ENCODE measurements around the gene GNG13.
A peak's percentile ranks its signal among the peaks of the same experiment; 100 is the strongest.

The GNG13 gene

DNA sequence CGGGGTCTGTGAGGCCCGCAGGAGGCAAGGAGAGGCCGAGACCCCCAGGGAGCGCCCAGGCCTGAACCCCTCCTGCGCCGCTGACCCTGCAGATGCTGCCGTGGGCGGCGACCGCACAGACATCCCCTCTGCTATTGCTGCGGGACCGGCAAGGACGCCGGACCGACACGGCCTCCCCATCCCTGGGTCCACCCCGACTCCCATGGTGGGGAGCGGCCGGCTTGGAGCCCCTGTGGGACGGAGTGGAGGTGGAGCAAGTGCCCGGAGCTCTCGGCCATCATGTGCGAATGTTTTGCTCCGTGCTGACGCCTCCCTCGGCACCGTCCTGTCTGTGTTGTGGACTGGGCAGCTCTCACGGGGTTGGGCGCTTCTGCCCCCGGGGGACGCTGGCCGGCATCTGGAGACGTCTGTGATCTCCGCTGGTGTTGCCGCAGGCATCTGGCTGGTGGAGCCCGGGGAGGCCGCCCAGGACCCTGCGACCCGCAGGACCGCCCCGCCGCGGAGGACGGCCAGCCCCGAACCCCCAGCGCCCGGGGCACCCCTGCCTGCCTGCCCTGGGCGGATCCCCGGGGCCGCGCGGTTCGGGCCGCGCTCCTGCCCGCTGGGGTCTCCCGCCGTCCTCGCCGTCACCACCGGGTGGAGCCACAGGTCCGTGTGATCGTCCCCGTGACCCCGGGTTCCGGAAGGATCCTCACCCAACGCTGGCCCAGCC, 12.8 kb upstream of the GNG13 start:
- DNase-seq = no peak

DNA sequence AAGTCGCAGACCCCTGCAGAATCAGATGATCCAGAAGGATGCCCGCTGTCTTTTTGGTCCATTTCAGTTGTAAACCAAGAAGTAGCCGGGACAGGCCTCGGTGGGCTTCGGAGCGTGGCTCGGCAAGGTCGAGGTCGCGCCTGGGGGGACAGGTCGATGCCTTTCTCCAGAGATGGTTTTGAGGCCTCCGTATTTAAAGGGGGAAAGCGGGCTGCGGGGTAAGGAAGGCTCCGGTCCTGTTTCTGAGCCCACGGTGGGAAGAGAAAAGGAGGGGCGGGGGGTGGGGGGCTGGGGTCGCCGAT, 7.5 kb upstream of the GNG13 start:
- DNase-seq = no peak

DNA sequence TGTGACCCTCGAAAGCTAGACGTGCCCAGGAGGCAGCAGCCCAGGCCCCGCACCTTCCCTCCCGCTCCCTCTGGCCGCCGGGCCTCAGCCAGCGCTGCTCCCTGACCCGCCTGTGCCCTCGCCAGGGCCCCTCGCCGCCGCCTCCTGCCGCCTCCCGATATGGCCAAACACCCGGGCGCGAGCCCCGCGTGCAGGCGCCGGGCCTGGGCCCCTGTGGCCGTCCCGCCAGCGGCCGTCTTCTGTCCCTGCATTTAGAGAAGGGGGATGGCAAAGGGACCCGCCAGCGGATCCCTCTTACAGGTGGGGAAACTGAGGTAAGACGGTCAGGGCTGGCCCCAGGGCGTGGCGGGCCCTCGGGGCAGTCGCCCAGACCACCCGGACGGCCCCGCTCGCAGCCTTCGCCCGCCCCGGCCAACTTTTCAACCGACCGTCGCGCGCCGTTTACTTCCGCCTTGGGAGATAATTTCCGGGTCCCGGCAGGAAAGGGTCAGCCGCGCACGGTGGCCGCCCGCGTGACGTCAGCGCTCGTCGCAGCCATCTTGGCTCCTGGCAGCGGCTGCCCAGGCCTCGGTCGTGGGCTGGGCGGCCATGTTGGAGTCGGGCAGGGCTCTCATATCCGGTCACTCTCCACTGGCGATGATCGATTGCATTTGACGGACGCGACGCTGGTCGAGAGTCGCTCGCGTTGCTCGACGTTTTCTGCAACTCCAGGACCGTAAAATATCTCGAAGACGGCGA, 7.0 kb upstream of the GNG13 start:
- peak; percentile 86 for DNase-seq

DNA sequence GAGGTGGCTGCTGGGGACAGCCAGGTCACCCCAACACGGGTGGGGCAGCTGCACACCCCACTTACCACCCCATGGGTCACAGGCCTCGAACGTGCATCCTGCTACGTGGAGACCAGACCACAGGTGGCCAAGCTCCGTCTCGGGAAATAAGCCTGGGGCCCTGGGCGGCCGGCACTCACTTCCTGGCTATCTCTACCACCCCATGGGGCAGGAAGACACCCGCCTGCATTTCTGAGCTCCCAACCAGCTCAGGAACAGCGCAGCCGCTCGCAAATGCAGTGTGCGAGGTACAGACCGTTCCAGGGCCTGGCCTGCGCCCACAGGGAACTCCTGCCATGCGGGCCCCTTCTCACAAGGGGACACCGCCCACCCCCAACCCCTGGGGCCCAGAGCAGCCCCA, 4.9 kb upstream of the GNG13 start:
- no peak for DNase-seq

DNA sequence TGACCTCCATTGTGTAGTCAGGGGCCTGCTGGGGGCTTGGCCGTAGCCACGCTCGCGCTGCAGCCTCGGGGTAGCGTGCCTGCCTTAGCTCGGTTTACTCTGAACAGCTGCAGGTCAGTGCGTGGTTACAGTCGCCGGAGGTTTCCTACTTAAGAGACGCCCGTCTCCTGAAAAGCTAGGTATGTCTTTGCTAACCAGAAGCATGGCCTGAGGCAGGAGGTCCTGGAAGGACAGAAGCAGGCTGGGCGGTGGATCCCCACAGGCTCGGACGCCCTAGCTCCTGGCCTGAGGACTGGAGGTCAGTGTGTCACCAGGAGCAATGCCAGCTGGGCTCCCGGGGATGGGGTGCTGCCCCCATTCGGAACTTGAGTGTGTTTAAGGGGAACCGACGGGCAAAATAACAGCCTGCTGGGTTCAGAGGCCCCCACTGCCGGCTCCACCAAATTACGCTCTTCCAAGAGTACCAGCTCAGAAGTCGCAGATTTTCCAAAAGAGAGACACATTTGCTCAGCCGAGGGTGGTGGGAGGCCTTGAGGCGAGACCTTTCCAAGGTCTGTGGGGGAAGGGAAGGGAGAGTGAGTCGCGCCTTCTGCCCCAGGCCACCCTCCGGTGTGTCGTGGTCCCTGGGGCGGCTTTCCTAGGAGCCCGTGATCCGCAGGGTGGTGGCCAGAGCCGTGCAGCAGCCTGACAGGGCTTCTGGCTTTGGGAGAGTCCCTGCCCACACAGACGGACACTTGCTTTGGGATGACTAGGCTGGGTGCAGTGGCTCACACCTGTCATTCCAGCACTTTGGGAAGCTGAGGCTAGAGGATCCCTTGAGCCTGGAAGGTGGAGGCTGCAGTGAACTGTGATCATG, 3.9 kb upstream of the GNG13 start:
- DNase-seq = no peak

DNA sequence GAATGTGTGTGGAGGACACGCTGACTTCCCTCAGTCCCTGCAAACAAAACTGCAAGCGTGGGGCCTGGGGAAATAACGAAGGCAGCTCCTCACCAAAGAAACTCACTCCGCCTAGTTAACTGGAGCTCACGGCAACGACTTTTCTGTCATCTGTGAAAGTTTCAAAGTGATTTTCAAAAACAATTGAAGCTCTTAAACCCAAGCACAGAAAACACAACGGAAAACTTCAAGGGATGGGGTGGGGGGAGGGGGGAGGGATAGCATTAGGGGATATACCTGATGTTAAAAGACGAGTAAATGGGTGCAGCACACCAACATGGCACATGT, 3.2 kb upstream of the GNG13 start:
- DNase-seq = no peak

DNA sequence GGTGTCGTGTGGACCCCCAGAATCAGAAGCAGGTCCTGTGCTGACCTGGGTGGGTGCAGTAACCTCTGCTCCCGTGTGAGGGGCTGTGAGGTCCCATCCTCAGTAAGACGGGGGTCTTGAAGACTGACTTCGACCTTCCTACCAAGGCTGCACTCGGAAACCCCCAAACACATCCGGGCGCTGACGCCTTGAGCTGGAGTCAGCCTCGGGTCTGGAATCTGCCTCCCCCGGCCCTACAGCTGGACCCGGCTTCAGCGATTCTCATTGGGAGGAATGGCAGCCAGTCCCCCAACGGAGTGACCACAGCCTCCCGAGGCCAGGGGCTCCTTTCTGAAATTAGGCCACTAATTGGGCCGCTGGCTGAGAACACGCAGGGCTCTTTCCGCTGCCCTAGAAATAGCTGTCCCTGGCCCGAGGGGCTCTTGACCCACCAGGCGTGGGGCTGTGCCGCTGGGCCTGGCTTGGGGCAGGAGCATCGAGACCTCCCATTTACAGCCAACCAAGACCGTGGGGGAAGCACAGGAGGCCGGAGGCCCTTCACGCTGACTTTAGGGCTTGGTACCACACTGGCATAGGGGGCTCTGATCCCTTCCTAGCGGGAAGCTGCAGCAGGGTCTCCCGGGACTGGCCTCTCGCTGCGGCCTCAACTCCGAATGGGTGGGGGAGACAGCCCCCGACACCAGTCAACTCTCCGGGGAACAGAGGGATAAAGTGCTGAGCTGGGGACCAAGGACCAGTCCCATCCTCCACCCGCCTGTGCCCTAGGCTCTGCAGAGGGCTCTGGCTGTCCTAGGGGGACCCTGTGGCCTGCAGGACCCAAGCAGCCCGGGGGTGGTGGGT, 2.6 kb upstream of the GNG13 start:
- no peak for DNase-seq

DNA sequence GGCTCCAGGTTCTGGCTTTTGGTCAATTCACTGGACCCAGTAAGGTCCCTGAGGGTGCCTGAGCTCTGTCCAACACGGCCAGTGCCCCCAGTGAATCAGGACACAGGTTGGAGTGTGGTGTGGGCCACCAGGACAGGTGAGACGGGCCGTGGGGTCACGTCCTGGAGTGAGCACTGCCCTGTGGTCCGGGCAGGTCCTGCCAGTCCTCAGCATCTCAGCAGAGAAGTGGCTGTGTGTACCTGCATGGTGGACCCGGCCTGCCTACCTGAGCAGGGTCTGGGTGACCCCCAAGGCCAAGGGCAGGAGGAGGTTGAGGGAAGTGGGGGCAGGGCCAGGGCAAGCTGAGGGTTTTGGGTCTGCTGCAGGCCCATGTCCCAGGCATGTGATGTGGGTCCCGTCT, 1.9 kb upstream of the GNG13 start:
- no peak for DNase-seq

DNA sequence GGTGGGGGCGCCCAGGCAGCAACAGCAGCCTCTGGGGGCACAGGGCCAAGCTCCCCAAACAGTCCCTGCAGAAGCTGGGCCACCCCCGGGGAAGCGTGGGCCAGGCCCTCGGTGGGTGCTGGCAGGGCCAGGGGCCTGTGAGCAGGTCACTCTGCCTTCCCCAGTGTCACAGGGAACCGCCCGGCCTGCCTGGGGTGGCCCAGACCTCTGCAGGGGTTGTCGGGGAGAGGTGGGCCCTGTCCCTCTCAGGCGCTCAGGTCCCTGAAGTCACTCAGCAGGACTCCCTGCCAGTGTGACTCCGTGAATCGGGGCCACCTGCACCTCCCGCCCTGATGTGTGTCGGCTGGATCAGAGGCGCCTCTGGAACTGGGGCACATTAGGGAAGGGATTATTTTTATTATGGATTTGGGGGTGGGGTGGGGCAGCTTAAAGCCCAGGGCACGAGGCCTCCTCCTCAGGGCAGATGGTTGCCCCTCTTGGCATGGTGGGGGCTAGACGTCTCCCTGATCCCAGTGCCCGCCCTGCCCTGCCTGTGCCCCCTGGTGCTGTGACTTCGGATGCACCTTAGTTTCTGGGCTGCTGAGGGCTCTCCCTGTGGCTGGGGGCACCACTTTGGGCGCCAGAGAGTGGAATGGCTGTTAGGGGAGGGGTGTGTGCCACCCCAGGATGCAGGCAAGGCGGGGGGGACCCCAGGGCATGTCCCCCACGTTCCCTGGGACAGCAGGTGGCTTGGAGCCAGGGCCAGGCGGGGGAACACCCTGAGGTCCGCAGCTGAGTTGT, 1.2 kb upstream of the GNG13 start:
- no peak for DNase-seq

DNA sequence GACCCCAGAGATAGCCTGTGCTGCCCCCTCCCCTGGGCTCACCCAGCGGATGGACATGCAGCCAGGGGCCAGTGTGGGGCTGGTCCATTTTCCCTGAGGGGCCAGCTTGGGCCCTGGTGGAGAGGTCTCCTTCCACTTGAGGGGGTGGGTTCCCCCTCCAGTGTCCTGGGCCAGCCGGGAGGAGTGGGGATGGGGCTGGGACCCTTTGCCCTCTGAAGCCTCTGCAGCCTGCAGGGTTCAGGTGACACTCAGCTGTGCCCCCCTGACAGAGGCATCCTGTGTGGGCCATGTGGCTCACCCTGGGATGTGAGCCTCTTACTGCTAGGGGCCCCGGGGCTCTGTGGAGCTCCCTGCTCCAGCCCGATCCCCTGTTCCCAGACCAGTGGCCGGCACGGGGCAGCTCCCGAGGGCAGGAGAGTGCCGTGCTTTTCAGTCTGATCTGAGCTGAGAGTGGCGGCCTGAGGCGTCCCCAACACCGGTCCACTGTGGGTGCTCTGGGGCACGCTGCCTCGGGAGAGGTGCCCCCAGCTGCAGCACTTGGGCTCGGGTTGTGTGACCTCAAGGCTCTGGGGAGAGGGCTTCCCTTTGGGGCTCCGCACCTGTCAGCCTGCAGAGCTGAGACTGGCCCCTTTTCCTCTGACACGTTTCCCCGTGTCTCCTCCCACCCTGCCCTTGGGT, 439 bp upstream of the GNG13 start:
- no peak for DNase-seq

DNA sequence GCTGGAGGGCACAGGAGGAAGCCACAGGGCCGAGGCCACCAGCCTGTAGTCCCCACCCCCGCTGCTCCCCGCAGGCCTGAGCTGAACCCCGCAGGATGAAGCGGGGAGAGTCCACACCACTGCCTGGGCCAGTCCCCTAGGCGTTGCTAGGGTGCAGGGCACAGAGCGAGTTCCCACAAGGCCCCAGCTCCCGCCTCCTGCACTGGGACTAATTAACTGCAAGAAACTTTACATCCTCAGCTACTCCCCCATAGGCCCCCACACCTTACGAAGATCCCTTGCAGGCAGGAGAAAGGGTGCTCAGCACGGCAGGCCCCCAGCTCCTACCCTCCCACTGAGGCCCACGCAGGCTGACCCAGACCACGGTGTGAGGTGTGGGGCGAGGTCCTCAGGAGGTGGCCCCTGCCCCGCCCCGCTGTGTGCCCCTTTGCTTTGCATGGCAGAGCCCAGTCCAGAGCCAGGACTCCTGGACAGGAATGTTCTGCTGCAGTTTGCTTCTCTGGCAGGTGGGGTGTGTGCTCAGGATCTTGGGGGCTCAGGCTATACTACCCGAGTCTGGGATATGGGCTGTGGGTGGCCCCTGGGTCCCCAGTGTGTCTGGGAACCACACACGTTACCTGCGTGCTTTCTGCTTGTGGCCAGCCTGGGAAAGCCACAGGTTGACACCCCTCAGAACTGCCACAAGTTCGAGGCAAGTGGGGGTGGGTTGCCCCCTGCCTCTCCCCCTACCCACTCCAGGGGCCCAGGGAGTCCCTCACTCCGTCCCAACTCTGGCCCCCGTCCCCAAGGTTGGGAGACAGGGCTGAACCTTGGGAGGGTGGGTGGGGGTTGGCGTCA, 1.2 kb downstream of the GNG13 start:
- no peak for DNase-seq

DNA sequence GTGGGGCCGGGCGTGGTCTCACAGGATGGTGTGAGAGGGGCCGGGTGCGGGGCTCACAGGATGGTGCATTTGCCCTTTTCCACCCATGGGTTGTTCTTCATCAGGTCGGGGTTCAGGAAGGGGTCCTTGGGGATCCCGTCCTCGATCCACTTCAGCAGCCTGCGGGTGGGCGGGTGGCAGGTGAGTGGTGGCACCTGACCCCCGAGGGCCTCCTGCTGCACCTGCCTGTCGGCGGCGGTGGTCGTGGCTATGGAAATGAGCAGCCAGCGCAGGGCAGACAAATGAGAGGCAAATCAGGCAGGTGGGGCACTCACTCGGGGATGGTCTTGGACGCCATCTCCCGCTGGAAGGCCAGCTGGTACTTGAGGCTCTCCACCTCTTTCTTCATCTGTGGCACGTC, 1.9 kb downstream of the GNG13 start:
- DNase-seq = no peak

DNA sequence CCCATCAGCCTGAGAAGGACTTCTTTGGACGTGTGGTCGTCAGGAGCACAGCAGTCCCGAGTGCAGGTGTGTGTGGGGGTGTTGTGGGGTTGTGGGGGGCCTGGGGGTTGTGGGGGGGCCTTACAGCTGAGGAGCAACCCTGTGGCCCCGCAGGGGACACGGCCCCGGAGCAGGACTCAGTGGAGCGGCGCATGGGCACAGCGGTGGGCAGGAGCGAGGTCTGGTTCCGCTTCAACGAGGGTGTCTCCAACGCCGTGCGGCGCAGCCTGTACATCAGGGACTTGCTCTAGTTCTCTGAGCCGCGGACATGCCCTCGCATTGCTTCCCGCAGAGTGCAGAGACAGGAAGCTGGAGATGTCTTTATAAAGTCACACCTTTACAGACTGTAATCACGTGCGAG, 2.8 kb downstream of the GNG13 start:
- DNase-seq = no peak

DNA sequence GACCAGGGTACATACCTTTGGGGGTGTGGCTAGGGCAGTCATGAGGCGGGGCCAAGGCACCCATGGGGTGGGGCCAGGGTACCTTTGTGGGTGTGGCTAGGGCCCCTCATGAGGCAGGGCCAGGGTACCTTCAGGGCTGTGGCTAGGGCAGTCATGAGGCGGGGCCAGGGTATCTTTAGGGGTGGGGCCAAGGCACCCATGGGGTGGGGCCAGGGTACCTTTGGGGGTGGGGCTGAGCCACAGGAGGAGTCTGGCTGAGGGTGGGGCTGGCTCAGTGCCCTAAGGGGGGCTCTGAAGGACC, 3.5 kb downstream of the GNG13 start:
- no peak for DNase-seq

DNA sequence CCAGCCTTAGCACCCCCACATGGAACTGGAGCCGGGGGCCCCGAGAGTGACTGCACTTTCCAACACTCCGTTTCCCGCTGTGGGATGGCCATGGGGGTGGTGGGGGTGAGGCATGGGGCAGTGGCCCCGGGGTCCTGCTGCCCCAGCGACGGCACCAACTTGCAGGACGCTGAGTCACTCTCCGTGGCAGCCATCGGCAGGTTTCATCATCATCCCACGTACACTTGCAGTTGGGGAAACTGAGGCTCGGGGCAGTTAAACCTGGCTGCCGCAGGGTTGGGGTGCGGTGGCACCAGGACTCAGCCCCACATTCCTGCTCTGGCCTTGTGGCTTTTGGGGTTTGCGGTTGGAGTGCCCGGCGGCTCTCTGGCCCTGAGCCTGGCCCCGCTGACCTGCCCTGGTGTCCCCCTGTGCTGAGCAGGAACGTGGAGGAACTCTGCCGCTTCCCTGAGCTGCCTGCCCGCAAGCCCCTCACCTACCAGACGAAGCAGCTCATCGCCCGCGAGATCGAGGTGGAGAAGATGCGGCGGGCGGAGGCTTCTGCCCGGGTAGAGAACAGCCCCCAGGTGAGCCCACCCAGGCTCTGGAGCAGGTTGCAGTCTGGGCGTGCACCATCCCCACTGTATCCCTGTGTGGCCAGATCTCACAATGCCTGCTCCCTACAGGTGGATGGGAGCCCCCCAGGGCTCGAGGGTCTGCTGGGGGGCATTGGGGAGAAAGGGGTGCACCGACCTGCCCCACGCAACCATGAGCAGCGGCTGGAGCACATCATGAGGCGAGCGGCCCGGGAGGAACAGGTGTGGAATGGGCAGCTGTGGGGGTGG, 4.0 kb downstream of the GNG13 start:
- no peak for DNase-seq

DNA sequence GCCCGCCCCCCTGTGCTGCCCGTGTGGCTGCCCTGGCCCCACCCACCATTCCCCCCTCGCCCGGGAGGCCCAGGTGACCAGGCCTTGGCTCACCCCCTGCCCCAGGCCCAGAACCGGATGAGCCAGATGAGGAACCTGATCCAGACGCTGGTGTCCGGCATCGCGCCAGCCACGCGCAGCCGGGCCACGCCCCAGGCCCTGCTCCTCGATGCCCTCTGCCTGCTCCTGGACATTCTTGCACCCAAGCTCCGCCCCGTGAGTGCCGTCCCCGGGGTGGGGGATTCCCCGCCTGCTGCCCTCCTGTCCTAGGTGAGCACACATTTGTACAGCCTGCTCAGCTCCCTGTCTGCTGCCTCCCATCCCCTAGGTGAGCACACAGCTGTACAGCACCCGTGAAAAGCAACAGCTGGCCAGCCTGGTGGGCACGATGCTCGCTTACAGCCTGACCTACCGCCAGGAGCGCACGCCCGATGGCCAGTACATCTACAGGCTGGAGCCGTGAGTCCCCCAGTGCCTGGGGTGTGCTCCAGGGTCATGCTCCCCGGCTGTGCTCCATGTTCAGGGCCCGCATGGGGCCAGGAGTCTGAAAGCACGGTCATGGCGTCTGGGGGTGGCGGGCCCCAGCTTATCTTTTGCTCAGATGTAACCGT, 4.8 kb downstream of the GNG13 start:
- no peak for DNase-seq

DNA sequence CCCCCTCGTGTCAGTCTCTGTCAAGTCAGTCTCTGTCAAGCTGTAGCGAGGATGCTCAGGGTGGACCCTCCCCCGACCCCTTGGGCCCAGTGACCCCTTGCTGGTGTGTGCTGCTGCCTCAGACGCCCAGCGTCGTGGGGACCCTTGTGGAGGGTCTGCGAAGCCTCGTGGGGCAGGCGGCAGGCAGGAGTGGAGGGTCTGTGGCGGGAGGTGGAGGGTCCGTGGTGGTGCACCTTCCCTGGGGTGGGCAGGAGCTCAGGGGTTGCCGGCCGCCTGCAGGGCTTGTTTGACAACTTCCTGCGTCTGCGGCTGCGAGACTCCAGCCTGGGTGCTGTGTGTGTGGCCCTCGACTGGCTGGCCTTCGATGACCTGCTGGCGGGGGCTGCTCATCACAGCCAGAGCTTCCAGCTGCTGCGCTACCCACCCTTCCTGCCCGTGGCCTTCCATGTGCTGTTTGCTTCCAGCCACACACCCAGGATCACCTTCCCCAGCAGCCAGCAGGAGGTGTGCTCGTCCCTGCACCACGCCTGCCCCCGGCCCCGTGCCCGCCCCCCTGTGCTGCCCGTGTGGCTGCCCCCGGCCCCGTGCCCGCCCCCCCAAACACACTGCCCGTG, 5.6 kb downstream of the GNG13 start:
- no peak for DNase-seq

DNA sequence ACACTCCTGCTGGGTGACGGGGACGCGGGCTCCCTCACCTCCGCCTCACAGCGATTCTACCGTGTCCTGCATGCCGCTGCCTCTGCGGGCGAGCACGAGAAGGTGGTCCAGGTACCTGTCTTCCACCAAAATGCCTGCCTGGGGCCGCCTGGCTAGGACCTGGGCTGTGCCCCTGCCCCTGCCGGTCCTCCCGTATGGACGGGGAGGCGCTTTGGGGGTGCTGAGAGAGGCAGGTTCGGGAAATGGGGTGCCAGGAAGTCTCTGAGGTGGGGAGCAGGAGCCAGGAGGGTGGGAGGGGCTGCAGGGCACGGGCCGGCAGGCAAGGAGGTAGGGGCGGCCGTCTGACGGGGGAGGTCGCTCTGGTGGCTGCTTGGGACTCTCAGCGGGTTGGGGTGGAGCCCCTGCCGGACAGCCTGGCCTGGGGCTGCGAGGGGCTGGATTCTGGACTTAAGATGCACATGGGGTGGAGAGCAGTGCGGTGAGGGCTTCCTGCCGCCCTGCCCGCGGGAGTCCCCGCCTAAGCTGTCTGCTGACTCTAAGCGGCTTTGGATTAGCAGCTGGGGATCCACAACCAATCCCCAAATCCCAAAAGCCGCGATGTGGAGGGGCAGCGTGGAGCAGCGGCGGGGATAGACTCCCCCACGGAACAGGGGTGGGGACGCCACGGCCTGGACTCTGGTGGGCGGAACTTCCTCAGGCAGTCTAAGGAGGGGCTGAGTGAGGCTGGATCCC, 6.3 kb downstream of the GNG13 start:
- DNase-seq = no peak
